Measurements from ENCODE around the gene CNTN4. TPM values are rescaled to one million over a fixed set of nuclear protein-coding genes. Genes with fewer than 3 reads are reported as not detected.

Gene CNTN4
- total RNA-seq, 1 donor from 2014 or later, result 1.6 TPM

- DNase-seq (ENCODE audit: low read depth), result no peak
- no peak overlapping the region for H3K4me3 ChIP-seq (ENCODE audit: low read depth, low read length)
- no peak for TF ChIP-seq CTCF (conservative IDR thresholded peaks at IDR 0.05; ENCODE audit: low read depth, low read length)
These were observed 5.9 kb upstream of the CNTN4 start for GRCh38 chr3:2092758-2093157.

- no peak for TF ChIP-seq CTCF (conservative IDR thresholded peaks at IDR 0.05; ENCODE audit: low read depth, low read length)
- no peak overlapping the region for H3K4me3 ChIP-seq (ENCODE audit: low read depth, low read length)
- no peak for DNase-seq (ENCODE audit: low read depth)
These were observed 3.7 kb upstream of the CNTN4 start for GRCh38 chr3:2094941-2095340.

- DNase-seq (ENCODE audit: low read depth), result no peak
- no peak for TF ChIP-seq CTCF (conservative IDR thresholded peaks at IDR 0.05; ENCODE audit: low read depth, low read length)
- H3K4me3 ChIP-seq (ENCODE audit: low read depth, low read length), result no peak overlapping the region
These were observed 2.5 kb upstream of the CNTN4 start for GRCh38 chr3:2096216-2096615.

- no peak for DNase-seq (ENCODE audit: low read depth)
- no peak for TF ChIP-seq CTCF (conservative IDR thresholded peaks at IDR 0.05; ENCODE audit: low read depth, low read length)
- H3K4me3 ChIP-seq (ENCODE audit: low read depth, low read length), result peak overlapping the region; percentile 46
These were observed 950 bp upstream of the CNTN4 start for GRCh38 chr3:2097641-2098191.

GRCh38 chr3:2099028-2099671 is 484 bp downstream of the CNTN4 start:
- no peak for TF ChIP-seq CTCF (conservative IDR thresholded peaks at IDR 0.05; ENCODE audit: low read depth, low read length)
- peak overlapping the region; percentile 46 for H3K4me3 ChIP-seq (ENCODE audit: low read depth, low read length)
- no peak for DNase-seq (ENCODE audit: low read depth)

- no peak for TF ChIP-seq CTCF (conservative IDR thresholded peaks at IDR 0.05; ENCODE audit: low read depth, low read length)
- DNase-seq (ENCODE audit: low read depth), result no peak
- H3K4me3 ChIP-seq (ENCODE audit: low read depth, low read length), result no peak overlapping the region
These were observed 1.1 kb downstream of the CNTN4 start for GRCh38 chr3:2099779-2100191.

GRCh38 chr3:2106438-2106837 is 7.8 kb downstream of the CNTN4 start:
- H3K4me3 ChIP-seq (ENCODE audit: low read depth, low read length), result no peak overlapping the region
- DNase-seq (ENCODE audit: low read depth), result no peak
- no peak for TF ChIP-seq CTCF (conservative IDR thresholded peaks at IDR 0.05; ENCODE audit: low read depth, low read length)

All from epithelial cell of proximal tubule (primary cell).